Esophagus squamous epithelium (tissue), 5 donors: Measurements from ENCODE around the gene CYBC1. TPM values are rescaled to one million over a fixed set of nuclear protein-coding genes. Genes with fewer than 3 reads are reported as not detected.

Source experiments
- DNase-seq: peaks from one replicate; lab custom pipeline; 2025; lab: John Stamatoyannopoulos, UW
- H3K27ac ChIP-seq, 4 donors: fragments of 200-600 bp; sonication (generic); one replicate each; pipeline ENCODE4 v1.5.1; 2016 to 2019; ENCODE audit warnings: mild to moderate bottlenecking in 1 of 4
- H3K27me3 ChIP-seq, 4 donors: fragments of 200-600 bp; sonication (generic); 1 replicate in 3 of 4; 2 replicates in 1 of 4; pipeline versions ENCODE4 v1.5.1 to v1.6.0; 2017 to 2021; ENCODE audit warnings: antibody characterized with exemption in 1 of 4
- H3K36me3 ChIP-seq, 3 donors: fragments of 200-600 bp; sonication (generic); one replicate each; pipeline ENCODE4 v1.5.1; 2016 to 2019
- H3K4me1 ChIP-seq, 3 donors: fragments of 200-600 bp; sonication (generic); one replicate each; pipeline ENCODE4 v1.5.1; 2017 to 2019
- H3K4me3 ChIP-seq, 4 donors: fragments of 200-600 bp; sonication (generic); 1 replicate in 3 of 4; 2 replicates in 1 of 4; pipeline ENCODE4 v1.5.1; 2016 to 2019; ENCODE audit warnings: mild to moderate bottlenecking in 2 of 4, moderate library complexity in 1 of 4
- H3K9me3 ChIP-seq, 3 donors: fragments of 200-600 bp; sonication (generic); one replicate each; pipeline ENCODE4 v1.5.1; 2016 to 2019
- POLR2A ChIP-seq, 4 donors: fragments of 450-650 bp; IDR thresholded peaks; one replicate each; pipeline ENCODE4 v1.6.1; 2017; ENCODE audit warnings: antibody characterized with exemption in 4 of 4, mild to moderate bottlenecking in 4 of 4, moderate library complexity in 3 of 4
- WGBS, 2 donors: methylation state at CpG; one replicate each; pipeline ENCODE4 v1.1.5; 2018; 5-methylcytosine and 5-hydroxymethylcytosine counted together
- intact Hi-C: fragments of 100-400 bp; cut with DNase I; formaldehyde crosslinking; loops from one replicate; pipeline ENCODE4 v1.15.0; 2022
- total RNA-seq, 4 donors: library from RNA; depleted of rRNA; stranded (reverse); fragments of >200 nt; gene quantifications; one replicate each; pipeline ENCODE4 v1.1.0, GENCODE V29; 2016
- TF ChIP-seq, protein P1 (sequence below), 6 experiments: fragments of 450-650 bp in 4 of 6; fragments of 200-600 bp in 2 of 6; sonication (generic) in 2 of 6; IDR thresholded peaks; one replicate each; pipeline ENCODE4 v1.5.1; 2016 to 2019; ENCODE audit warnings: antibody characterized with exemption in 6 of 6, mild to moderate bottlenecking in 4 of 6, moderate library complexity in 4 of 6
- donor health status: DM: yes; HTN: yes; CAD: no.

The CYBC1 gene
- total RNA-seq, 4 donors from 2014 or later: 31.7 to 74.3 (median 51.1) TPM

- Histone ChIP-seq H3K27me3 (no peaks in the 10 kb centered on the region), H3K27ac (peak overlapping the region in 2 of 4 donors; percentile 18), H3K4me1 (peaks cover 23 to 86% (median 34%) of the 10 kb centered on the region in 3 donors), H3K9me3 (no peaks in the 10 kb centered on the region), H3K4me3 (no peak overlapping the region), H3K36me3 (peaks cover 6 to 64% (median 21%) of the 10 kb centered on the region in 3 donors)
- no peak for DNase-seq
- TF ChIP-seq, protein P1, sequence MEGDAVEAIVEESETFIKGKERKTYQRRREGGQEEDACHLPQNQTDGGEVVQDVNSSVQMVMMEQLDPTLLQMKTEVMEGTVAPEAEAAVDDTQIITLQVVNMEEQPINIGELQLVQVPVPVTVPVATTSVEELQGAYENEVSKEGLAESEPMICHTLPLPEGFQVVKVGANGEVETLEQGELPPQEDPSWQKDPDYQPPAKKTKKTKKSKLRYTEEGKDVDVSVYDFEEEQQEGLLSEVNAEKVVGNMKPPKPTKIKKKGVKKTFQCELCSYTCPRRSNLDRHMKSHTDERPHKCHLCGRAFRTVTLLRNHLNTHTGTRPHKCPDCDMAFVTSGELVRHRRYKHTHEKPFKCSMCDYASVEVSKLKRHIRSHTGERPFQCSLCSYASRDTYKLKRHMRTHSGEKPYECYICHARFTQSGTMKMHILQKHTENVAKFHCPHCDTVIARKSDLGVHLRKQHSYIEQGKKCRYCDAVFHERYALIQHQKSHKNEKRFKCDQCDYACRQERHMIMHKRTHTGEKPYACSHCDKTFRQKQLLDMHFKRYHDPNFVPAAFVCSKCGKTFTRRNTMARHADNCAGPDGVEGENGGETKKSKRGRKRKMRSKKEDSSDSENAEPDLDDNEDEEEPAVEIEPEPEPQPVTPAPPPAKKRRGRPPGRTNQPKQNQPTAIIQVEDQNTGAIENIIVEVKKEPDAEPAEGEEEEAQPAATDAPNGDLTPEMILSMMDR (IDR thresholded peaks at IDR 0.05): no peak
- no peak for TF ChIP-seq POLR2A (IDR thresholded peaks at IDR 0.05)
- WGBS, 2 donors: no CpG with 5 or more reads among the region's 19 CpGs
- intact Hi-C loops: no loop called here
These were observed 5.5 kb downstream of the CYBC1 start for GRCh38 chr17:82444941-82445521.

GRCh38 chr17:82444284-82444893 lies 6.2 kb downstream of the CYBC1 start:
- WGBS, 2 donors: 80% methylated on average over 10 to 18 of the region's 35 CpGs
- peak overlapping the region in 1 of 4 donors; percentile 18 for H3K27ac ChIP-seq

DNA sequence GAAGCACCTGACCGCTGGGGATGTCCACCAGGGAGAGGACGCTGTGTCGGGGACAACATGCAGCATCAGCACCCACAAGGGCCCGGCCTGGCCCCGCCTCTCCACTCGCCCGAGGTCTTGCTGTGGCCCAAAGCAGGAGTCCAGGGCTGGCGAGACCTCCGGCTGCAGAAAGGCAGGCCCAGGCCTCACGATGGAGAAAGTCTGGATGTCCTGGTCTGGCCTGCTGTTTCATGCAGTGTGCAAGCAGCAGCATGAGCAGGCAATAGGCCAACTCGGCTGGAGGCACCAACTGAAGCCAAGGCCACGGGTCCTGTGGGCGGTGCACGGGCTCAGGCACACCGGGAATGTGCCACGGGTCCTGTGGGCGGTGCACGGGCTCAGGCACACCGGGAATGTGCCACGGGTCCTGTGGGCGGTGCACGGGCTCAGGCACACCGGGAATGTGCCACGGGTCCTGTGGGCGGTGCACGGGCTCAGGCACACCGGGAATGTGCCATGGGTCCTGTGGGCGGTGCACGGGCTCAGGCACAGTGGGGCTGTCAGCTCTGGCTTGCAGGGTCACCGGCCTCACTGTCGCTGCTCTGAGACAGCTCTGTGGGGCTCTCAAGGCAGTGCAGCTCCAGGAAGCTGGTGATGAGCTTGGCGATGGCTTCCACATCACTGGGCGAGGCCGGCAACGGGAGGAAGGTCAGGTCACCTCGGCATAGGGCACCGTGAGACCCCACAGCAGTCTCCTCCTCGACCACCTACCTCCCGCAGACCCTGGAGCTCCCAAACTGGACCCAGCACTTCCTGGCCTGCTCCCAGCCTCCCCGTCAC lies 6.9 kb downstream of the CYBC1 start:
- H3K27me3 ChIP-seq: no peaks in the 10 kb centered on the region
- no peaks in the 10 kb centered on the region for H3K9me3 ChIP-seq
- H3K4me3 ChIP-seq: no peak overlapping the region
- H3K4me1 ChIP-seq: peaks cover 10 to 76% (median 28%) of the 10 kb centered on the region in 3 donors
- WGBS, 2 donors: 51 to 80% methylated on average over 1 to 14 of the region's 40 CpGs
- no peak for TF ChIP-seq POLR2A (IDR thresholded peaks at IDR 0.05)
- TF ChIP-seq, protein P1 (IDR thresholded peaks at IDR 0.05): no peak
- peaks cover 6 to 78% (median 21%) of the 10 kb centered on the region in 3 donors for H3K36me3 ChIP-seq
- no peak for DNase-seq
- intact Hi-C loops: no loop called here
- H3K27ac ChIP-seq: no peak overlapping the region

More at GRCh38 chr17:82444284-82444893, 6.2 kb downstream of the CYBC1 start:
- Histone ChIP-seq H3K36me3 (peaks cover 6 to 71% (median 21%) of the 10 kb centered on the region in 3 donors), H3K9me3 (no peaks in the 10 kb centered on the region), H3K4me1 (peaks cover 16 to 84% (median 28%) of the 10 kb centered on the region in 3 donors), H3K4me3 (no peak overlapping the region), H3K27me3 (no peaks in the 10 kb centered on the region)
- DNase-seq: no peak
- intact Hi-C loops: no loop called here
- TF ChIP-seq, protein P1 (IDR thresholded peaks at IDR 0.05): no peak
- TF ChIP-seq POLR2A (IDR thresholded peaks at IDR 0.05): no peak

DNA sequence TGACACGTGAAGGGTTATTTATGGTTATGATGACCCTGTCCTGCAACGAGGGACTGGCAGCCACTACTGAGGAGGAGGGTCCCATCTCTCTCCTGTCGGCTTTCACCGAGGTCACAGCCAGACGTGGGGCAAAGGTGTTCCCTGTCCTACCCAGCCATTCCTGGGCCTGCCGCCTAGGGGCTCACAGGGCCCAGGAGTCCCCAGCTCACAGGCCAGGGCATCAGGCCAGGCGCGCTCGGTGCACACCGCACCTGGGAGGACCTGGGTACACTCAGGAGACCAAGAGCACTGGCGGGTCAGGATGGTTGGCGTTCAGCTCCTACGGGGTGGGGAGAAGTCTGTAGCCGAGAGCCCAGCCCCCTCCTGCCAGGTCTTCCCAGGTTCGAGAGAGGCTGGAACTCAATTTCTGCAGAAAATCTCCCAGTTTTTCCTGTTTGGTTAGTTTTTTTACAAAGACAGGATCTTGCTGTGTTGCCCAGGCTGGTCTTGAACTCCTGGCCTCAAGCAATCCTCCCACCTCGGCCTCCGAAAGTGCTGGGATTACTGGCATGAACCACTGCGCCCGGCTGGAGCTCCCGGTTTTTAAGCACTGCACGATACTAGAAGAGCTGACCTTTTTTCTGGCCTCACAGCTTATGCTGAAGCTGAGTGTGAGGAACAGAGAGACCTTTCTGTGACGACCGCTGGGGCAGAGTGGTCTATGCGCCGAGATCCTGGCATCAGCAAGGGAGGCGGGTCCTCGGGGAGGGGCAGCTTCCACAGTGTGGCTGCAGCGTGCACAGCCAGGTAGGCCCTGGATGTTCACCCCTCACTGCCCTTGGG lies 7.7 kb downstream of the CYBC1 start:
- Histone ChIP-seq H3K27ac (no peak overlapping the region), H3K4me3 (no peak overlapping the region), H3K9me3 (no peaks in the 10 kb centered on the region), H3K27me3 (no peaks in the 10 kb centered on the region), H3K4me1 (peaks cover 10 to 73% (median 28%) of the 10 kb centered on the region in 3 donors), H3K36me3 (peaks cover 6 to 82% (median 21%) of the 10 kb centered on the region in 3 donors)
- no peak for TF ChIP-seq POLR2A (IDR thresholded peaks at IDR 0.05)
- TF ChIP-seq, protein P1 (IDR thresholded peaks at IDR 0.05): no peak
- DNase-seq: no peak
- 66 to 77% methylated on average over 3 to 14 of the region's 28 CpGs for WGBS, 2 donors
- intact Hi-C loops: no loop called here
